ENCODE measurements around the gene PDE1C. TPM values are rescaled to one million over a fixed set of nuclear protein-coding genes. Genes with fewer than 3 reads are reported as not detected.
"Not testable (repeated sequence)": the region's sequence is repeated elsewhere in the genome, so short reads cannot be mapped to it uniquely, and the experiment has no call there.

PDE1C gene
- total RNA-seq, 1 donor from 2014 or later = 2.3 TPM

GRCh38 chr7:32088451-32088881, 18.3 kb upstream of the PDE1C start:
- no peak for TF ChIP-seq CTCF (IDR thresholded peaks at IDR 0.05; ENCODE audit: insufficient read depth, low read length, poor library complexity, severe bottlenecking)
- H3K27me3 ChIP-seq (ENCODE audit: control insufficient read depth, insufficient read depth, low read length) = no peaks in the 10 kb centered on the region
- no peak overlapping the region for H3K4me3 ChIP-seq (ENCODE audit: low read depth, low read length)
- peak; percentile 29 for DNase-seq (ENCODE audit: low read depth)
- H3K36me3 ChIP-seq (ENCODE audit: control insufficient read depth, insufficient read depth, low read length) = no peaks in the 10 kb centered on the region

- DNase-seq (ENCODE audit: low read depth) = no peak
- no peaks in the 10 kb centered on the region for H3K27me3 ChIP-seq (ENCODE audit: control insufficient read depth, insufficient read depth, low read length)
- H3K4me3 ChIP-seq (ENCODE audit: low read depth, low read length) = no peak overlapping the region
- no peaks in the 10 kb centered on the region for H3K36me3 ChIP-seq (ENCODE audit: control insufficient read depth, insufficient read depth, low read length)
- TF ChIP-seq CTCF (IDR thresholded peaks at IDR 0.05; ENCODE audit: insufficient read depth, low read length, poor library complexity, severe bottlenecking) = no peak
These were observed 9.3 kb upstream of the PDE1C start for GRCh38 chr7:32079510-32079909.

GRCh38 chr7:32078824-32079223, 8.6 kb upstream of the PDE1C start:
- no peak for TF ChIP-seq CTCF (IDR thresholded peaks at IDR 0.05; ENCODE audit: insufficient read depth, low read length, poor library complexity, severe bottlenecking)
- H3K27me3 ChIP-seq (ENCODE audit: control insufficient read depth, insufficient read depth, low read length) = no peaks in the 10 kb centered on the region
- no peak for DNase-seq (ENCODE audit: low read depth)
- no peaks in the 10 kb centered on the region for H3K36me3 ChIP-seq (ENCODE audit: control insufficient read depth, insufficient read depth, low read length)
- H3K4me3 ChIP-seq (ENCODE audit: low read depth, low read length) = no peak overlapping the region

DNA sequence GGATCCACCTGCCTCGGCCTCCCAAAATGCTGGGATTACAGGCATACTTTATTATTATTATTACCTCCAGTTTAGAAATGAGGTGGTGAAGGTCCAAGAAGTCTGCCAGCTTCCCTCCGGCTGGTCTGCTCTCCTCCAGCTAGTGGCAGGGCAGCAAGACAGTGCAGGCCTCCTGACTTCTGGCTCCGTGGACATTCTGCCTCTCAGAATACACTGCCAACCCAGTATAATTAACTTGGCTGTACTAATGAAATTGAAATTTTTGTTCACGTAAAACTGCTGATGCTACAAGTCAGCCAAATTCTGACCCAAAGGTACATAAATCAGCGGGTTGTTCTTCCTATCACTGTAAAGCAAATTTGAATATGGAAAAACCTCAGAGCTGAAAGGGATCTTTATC, 7.6 kb upstream of the PDE1C start:
- Histone ChIP-seq H3K36me3 (ENCODE audit: control insufficient read depth, insufficient read depth, low read length) (no peaks in the 10 kb centered on the region), H3K4me3 (ENCODE audit: low read depth, low read length) (no peak overlapping the region), H3K27me3 (ENCODE audit: control insufficient read depth, insufficient read depth, low read length) (no peaks in the 10 kb centered on the region)
- TF ChIP-seq CTCF (IDR thresholded peaks at IDR 0.05; ENCODE audit: insufficient read depth, low read length, poor library complexity, severe bottlenecking) = no peak
- DNase-seq (ENCODE audit: low read depth) = no peak

GRCh38 chr7:32076802-32077201, 6.6 kb upstream of the PDE1C start:
- not testable (repeated sequence) for H3K36me3 ChIP-seq (ENCODE audit: control insufficient read depth, insufficient read depth, low read length); DNase-seq (ENCODE audit: low read depth); H3K27me3 ChIP-seq (ENCODE audit: control insufficient read depth, insufficient read depth, low read length); H3K4me3 ChIP-seq (ENCODE audit: low read depth, low read length)

GRCh38 chr7:32075612-32076011, 5.4 kb upstream of the PDE1C start:
- Histone ChIP-seq H3K27me3 (ENCODE audit: control insufficient read depth, insufficient read depth, low read length) (peaks cover 3% of the 10 kb centered on the region), H3K4me3 (ENCODE audit: low read depth, low read length) (no peak overlapping the region), H3K36me3 (ENCODE audit: control insufficient read depth, insufficient read depth, low read length) (no peaks in the 10 kb centered on the region)
- DNase-seq (ENCODE audit: low read depth) = no peak
- no peak for TF ChIP-seq CTCF (IDR thresholded peaks at IDR 0.05; ENCODE audit: insufficient read depth, low read length, poor library complexity, severe bottlenecking)

All from kidney epithelial cell (primary cell).